GM21786 (cell line): Measurements from ENCODE around the gene PTMS.

Experiments
- ATAC-seq: cut with Tn5 transposase; IDR thresholded peaks from one replicate; pipeline ENCODE4 v1.9.1; 2021; ENCODE audit not compliant: unreplicated experiment

Gene PTMS

GRCh38 chr12:6787309-6787708 is 21.1 kb downstream of the PTMS start:
- no peak for ATAC-seq

- no peak for ATAC-seq
Observed at GRCh38 chr12:6788972-6789924, 23.1 kb downstream of the PTMS start, which contains the start of gene CD4. Gene CD4 (plus strand): TSS chr12:6789528. CDS start chr12:6800139, 10,611 bp downstream.

- no peak for ATAC-seq
Observed at GRCh38 chr12:6790496-6791150, 24.5 kb downstream of the PTMS start.

DNA sequence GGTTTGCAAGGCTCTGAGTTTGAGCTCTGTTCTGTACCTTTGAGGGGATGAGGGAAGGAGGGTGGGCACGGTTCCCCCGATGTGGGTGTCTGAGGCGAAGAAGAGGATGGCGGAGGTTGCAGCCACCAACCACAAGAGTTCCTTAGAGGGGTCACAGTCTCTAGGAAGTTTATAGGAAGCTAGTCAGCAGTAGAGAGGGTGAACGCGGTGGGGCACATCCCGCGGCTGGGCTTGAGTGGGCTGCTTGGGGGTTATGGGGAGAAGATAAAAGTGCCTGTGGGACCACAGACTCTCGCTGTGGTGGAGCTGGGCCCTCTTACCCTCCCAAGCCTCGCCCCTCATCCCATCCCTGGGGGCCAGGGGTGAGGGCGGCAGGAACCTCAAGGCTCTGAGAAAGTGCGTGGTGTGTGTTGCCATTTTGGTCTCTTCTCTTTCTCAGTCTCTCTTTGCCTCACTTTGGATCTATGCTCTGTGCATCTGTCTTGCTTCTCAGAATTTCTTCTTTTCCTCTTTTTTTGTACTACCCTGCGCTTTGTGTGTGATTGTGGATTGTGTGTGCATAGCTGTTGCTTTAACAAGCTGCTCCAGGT is 25.9 kb downstream of the PTMS start:
- no peak for ATAC-seq

DNA sequence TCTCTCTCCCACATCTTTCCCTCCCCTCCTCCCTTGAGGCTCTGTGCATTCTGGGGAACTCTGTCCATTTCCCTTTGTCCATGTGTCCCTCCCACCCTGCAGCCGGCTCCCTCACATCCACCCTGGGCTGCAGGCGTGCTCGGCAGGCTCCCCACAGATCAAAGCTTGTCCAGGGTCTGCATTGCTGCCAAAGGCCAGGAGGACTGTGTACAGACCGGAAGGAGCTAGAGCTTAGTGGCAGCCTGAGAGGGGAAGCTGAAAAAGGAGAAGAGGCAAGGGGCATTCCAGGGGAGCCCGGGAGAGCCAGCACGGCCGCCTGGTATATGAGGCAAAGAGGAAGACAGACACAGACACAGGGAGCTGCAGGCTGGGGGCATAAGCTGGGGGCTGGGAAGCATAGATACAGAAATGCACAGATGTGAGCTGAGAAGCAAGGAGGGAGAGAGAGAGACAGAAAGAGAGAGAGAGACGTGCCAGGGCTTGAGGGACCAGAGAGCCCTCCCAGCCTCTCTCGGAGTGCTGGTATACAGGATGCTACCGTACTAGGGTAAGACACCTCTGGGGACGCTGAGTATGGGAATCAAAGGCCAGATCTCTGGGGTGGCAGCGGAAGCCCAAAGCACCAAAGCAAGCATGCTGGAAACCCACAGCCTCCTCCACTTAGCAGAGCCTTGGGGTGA is 26.5 kb downstream of the PTMS start:
- ATAC-seq: no peak

GRCh38 chr12:6795088-6795487 is 28.9 kb downstream of the PTMS start:
- no peak for ATAC-seq

DNA sequence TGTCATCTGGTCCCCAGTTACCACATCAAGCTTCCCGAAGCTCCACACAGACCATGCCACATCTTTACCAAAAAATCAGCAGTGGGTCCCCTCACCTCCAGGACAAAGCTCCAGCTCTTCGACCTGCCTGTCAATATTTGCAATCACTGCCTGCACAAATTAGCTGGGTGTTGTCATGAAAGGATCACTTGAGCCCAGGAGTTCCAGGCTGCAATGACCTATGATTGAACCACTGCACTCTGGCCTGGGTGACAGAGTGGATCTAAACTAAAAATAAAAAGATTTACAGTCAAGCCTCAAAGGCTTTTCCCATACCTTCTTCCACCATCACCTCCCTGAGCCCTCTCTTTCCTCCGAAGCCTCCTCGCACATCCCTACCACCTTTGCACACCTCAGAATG is 30.4 kb downstream of the PTMS start:
- ATAC-seq: no peak

- no peak for ATAC-seq
Observed at GRCh38 chr12:6799147-6799546, 33.0 kb downstream of the PTMS start.

DNA sequence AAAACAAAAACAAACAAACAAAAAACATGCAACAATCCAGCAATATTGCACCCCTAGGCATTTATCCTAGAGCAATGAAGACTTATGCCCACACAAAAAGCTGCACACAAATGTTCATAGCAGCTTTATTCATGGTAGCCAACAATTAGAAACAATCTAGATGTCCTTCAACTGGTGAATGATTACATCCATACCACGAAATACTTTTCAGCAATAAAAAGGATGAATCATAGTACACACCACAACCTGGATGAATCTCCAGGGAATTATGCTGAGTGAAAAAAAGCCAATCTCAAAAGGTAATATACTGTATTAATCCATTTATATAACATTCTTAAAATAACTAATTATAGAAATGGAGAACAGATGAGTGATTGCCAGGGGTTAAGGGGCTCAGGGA is 41.0 kb downstream of the PTMS start:
- no peak for ATAC-seq

DNA sequence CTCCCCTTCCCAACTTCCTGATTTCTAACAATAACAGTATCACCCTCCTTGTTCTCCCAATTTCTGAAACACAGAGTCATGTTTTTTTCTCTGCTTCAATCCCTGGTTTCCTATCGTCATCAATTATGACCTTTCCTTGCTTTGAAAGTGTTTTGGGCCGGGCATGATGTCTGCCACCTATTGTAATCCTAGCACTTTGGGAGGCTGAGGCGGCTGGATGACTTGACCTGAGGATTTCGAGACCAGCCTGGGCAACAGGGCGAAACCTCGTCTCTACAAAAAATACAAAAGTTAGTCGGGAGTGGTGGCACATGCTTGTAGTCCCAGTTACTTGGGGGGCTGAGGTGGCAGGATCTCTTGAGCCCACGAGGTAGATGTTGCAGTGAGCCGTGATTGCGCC is 42.9 kb downstream of the PTMS start:
- no peak for ATAC-seq

GRCh38 chr12:6810758-6811157 is 44.6 kb downstream of the PTMS start:
- ATAC-seq: no peak

- no peak for ATAC-seq
Observed at GRCh38 chr12:6813363-6813762, 47.2 kb downstream of the PTMS start.

GRCh38 chr12:6816598-6816997 is 50.4 kb downstream of the PTMS start:
- no peak for ATAC-seq

GRCh38 chr12:6817098-6817497 is 50.9 kb downstream of the PTMS start:
- ATAC-seq: no peak

DNA sequence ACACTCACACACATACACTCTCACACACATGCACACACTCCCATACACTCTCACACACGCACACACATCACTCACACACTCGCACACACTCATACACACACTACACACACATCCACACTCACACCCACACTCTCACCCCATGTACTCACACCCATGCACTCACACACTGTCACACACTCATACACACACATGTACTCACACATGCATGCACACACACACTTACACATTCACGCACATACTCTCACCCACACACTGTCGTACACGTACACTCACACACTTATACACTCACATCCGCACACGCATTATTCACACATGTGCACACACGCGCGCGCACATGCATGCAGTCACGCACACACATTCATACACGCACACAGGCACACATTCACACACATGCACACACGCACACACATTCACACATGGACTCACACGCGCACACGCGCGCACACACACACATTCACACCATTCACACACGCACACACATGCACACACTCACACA is 51.5 kb downstream of the PTMS start:
- no peak for ATAC-seq

DNA sequence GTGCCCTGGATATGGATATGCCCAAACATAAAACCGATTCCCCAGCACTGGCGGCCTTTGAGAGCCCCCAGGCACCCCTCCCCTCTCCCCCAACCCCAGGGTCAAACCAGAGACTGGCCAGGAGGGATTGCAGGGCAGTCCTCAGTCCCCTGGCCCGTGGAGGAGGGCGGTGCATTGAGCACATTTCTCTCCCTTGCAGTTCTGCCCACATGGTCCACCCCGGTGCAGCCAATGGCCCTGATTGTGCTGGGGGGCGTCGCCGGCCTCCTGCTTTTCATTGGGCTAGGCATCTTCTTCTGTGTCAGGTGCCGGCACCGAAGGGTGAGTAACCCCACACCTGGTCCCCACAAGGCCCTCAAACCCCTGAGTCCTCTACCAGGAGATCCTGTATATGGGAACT is 52.1 kb downstream of the PTMS start:
- ATAC-seq: no peak

GRCh38 chr12:6818645-6819044 is 52.5 kb downstream of the PTMS start:
- no peak for ATAC-seq

DNA sequence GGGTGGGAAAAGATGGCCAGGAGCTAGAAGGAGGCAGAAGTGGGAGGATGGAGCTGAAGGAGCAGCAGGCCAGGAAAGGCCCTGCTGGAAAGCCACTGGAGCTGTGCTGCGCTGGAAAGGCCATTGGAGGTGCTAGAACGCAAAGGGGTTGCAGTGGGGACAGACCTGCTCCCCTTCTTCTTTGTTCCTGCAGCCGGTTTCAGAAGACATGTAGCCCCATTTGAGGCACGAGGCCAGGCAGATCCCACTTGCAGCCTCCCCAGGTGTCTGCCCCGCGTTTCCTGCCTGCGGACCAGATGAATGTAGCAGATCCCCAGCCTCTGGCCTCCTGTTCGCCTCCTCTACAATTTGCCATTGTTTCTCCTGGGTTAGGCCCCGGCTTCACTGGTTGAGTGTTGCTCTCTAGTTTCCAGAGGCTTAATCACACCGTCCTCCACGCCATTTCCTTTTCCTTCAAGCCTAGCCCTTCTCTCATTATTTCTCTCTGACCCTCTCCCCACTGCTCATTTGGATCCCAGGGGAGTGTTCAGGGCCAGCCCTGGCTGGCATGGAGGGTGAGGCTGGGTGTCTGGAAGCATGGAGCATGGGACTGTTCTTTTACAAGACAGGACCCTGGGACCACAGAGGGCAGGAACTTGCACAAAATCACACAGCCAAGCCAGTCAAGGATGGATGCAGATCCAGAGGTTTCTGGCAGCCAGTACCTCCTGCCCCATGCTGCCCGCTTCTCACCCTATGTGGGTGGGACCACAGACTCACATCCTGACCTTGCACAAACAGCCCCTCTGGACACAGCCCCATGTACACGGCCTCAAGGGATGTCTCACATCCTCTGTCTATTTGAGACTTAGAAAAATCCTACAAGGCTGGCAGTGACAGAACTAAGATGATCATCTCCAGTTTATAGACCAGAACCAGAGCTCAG is 53.2 kb downstream of the PTMS start:
- no peak for ATAC-seq

GRCh38 chr12:6820166-6820565 is 54.0 kb downstream of the PTMS start:
- ATAC-seq: no peak
